Stimulated activated CD4-positive, alpha-beta T cell treated with anti-CD3 and anti-CD28 coated beads, Interleukin-4, amount 100 ng/mL, for 4 hours (primary cell): Measurements from ENCODE around the gene HLCS.

ENCODE experiments used
- DNase-seq, 2 experiments: peaks; one replicate each; pipeline ENCODE4 v3.0.0-alpha.2; 2020

The HLCS gene

DNA sequence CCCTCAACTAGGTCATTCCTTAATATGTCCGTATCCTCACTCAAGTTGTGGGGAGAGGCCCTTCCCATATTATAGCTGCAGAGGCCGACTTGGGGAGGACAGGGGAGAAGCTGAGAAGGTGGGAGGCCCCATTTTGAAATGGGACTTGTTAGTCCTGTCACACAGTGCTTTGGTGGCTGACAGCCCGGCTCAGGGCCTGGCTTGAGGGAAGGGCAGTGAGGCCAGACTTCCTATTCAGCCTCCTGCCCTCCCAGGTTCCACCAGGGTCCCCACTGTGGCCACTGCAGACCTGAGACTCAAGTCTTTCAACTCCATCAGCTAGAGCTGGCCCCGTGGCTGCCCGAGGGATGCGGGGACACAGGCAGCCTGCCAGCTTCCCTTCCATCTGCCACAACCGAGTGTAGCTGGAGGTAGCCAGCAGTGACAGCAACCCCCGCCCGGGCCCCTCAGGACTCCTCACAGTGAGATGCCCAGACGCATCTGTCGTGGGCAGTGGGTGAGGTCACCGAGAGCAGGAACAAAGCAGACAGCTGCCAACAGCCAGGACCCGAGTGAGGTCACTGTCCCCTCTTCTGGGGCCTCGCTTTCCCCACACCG lies 230.6 kb downstream of the HLCS start:
- DNase-seq, result no peak

DNA sequence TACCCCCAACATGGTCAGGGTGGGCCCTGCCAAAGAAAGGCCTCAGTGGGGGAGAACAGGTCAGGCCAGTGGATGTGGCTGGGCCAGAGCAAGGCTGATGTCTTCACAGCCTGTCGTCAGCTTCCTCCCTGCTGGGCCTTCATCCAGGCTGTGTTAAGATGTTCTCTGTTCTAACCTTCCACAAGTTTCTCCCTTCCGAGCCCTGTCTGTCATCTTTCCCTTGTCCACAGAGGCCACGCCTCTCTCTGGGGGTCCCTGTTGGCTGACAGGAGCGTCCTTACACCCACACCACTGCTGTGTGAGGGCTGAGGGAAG lies 231.3 kb downstream of the HLCS start:
- DNase-seq, result no peak

DNA sequence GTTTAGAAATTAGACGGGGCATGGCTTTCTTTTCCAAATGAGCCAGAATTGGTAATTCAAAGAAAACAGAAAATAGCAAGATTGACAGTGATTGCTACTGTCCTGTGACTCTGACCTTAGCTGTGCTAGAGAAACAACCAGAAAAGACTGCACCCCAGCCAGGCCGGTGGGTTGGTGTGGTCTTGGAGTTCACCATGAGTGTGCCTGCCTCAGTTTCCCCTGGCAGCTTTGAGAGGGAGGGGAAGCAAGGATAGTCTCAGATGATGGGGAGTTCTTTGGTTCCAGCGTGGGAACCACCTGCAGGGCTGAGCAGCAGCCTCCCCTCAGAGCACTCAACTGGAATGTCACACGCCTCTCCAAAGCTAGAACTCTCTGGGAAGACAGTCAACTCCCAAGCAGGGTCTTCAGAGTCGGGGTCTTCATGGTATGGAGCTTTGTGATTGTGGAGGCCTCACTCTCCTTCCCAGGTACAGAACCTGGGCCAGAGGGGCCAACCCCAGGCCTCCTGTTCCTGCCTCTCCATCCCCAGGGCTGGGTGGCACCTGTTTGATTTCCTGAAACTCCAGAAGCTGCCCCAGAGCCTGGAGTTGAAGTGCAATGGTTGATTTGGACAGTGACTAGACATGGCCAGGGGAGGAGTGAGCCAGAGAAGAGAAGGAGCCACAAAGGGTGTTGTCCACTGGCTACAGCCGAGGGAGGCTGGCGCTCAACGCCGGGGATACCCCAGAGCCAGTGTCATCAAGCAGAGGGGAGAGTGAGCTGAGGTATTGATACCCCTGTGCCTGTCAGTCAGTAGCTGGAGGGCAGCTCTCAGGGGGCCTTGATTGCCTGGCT lies 231.9 kb downstream of the HLCS start:
- DNase-seq, result no peak

DNA sequence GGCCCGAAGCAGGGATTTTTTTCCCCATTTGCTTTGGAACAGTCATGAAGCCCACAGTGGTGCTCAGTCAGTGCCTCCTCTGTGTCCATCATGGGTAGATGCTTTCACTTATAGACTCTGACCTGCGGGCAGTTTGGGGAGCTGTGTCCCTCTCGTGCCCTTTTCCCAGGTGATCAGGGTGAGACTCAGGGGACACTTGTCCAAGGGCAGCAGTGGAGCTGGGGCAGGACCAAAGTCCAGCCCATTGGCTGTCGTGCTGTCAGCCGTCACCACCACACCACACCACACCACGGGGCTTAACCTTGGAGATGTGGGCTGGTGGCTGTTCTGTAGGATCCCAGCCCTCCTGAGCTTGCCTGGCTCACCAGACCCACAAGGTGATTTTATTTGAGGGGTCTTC lies 232.6 kb downstream of the HLCS start:
- DNase-seq, result no peak

DNA sequence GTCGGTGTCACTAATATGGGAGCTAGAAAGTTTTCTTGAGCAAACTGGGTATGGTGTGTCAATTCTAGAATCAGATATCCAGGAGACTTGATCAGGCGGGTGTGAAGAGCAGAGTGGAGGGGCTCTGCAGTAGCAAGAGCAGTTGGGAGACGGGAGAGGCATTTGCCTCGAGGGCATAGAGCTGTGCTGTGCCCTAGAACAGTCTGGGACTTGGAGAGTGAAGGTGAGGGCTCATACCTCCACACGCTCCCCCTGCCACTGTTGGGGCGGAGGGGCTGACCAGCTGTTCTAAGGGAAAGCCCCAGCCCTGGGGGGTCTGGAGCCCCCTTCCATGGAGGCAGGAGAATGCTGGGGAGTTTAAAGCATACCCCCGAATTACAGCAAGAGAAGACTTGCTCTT lies 233.7 kb downstream of the HLCS start:
- DNase-seq, result no peak

DNA sequence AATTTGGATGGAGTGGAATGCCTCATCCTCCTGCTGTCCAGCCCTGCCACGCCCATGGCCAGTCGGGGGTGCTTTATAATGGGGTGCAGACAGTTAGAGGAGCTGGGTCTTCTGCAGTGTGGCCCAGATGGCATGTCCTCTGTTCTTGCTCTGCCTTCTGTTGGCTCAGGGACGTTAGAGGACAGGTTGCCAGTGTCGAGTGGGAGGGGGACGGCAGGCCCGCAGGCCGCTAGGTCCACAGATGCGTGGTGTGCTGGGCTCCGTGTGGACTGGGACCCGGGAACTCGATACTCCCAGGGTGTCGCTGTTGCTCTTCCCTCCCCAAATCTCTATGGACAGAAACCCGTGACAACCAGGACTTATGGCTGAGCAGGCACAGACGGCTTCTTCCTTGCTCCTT lies 234.3 kb downstream of the HLCS start:
- DNase-seq, result no peak

DNA sequence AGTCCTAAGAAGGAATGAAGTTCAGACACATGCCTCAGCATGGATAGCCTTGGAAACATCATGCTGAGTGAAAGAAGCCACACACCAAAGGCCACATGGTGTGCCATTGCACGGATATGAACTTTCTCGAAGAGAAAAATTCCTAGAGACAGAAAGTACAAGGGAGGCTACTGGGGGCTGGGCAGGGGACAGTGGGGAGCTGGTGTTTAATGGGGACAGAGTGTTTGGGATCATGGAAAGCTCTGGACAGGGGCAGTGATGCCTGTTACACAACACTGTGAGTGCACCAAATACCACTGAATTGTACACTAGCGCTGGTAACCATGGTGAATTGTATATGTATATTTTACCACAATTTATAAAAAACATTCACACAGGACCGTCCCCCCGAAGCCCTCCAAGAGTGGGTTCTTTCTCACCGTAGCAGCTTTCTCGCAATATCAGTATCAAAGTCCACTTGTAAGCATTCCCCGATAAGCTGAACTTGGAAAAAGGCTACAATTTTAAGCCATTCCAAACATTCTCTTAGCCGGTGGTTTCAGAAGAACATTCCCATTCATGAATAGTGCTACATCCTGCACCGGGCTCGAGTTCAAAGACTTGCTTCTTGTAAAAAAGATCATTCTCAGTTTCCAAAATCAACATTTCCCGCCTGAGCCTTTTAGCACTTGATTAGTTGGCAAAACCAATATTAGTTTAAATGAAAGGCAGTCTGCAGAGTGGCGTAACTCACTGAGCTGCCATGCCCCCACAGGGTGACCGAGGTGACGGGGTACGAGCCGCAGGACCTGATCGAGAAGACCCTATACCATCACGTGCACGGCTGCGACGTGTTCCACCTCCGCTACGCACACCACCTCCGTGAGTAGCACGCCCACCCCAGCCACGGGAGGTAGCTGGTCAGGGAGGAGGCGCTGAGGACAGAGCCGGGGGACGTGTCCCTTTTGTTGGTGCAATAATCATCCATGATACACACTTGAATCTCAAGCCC lies 235.9 kb downstream of the HLCS start:
- DNase-seq, result no peak

DNA sequence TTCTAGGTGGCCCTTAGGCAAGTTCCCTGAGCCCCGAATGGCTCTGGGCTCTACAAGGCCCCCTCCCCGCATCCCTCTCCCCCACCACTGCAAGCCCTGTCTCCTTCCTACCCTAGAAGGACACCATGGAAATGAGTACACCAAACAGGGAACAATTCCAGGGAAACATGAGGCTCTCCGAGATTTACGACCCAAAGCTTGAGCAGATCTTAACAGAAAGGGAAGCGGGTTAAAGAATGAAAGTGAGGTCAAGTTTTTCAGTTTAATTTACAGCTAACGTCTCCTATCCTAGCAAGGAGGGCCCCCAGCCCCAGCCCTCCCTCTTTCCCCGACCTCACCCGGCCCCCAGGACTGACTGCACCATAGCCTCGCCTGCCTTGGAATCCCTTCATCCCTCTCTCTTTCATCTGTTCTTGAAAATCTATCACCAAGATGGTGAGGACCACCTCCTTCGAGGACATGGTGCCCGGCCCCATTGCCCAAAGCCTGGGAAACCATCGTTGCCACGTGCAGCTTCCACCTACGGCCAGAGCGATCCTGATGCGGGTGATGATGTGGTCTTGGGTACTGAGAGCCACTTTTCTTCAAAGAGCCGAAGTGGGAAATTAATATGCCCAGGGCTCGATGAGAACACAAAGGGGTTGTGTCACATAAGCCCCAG lies 237.0 kb downstream of the HLCS start:
- DNase-seq, result no peak

DNA sequence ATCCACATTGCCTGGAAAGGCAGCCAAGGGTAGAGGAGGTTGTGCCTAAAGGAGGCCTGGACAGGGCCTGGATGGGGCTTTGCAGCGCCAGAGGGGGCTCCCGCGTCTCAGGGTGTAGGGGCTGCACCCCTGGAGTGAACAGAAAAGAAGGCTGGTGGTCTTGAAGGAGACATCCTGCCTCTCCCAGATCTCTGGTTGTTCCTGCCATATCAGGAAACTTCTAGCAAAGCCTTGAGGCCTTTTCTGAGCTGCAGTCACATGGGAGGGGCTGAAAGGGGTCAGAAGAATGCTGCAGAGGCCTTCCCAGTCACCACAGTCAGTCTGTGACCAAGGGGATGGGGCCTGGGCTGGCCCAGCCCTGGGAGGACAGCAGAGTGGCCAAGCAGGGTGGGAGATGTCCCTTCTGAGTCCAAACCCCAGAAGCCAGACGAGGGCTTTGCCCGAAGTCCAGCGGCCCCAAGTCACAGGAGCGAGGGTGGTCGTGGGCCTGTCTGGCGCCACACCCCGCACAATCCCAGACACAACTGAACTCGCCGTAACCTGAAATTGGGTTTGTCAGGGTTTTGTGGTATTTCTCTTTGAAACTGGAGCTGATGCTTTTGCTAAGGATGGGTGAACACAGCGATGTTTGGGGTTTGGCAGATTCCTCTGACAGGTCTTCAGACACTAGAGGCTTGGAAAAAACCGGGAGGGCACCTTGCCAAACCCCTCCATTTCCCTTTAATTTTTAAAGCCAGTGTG lies 237.9 kb downstream of the HLCS start:
- no peak for DNase-seq

DNA sequence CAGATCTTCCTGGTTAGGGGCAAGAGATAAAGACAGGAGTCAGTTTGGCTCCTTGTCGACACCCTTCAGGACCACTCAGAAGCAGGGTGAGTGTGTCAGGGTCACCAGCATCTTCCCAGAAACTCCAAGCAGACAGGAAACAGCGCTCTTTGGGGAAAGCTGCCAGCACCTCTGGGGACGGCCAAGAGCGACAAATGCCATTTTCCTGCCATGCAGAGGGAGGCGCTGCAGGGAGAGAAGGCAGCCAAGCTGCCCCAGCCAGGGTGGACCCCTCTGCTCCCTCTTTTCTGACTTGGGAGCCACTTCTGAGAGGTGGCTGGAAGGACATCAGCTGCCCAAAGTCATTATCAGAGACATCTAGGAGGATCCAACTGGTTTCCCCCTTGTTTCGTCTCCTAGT lies 238.6 kb downstream of the HLCS start:
- no peak for DNase-seq

DNA sequence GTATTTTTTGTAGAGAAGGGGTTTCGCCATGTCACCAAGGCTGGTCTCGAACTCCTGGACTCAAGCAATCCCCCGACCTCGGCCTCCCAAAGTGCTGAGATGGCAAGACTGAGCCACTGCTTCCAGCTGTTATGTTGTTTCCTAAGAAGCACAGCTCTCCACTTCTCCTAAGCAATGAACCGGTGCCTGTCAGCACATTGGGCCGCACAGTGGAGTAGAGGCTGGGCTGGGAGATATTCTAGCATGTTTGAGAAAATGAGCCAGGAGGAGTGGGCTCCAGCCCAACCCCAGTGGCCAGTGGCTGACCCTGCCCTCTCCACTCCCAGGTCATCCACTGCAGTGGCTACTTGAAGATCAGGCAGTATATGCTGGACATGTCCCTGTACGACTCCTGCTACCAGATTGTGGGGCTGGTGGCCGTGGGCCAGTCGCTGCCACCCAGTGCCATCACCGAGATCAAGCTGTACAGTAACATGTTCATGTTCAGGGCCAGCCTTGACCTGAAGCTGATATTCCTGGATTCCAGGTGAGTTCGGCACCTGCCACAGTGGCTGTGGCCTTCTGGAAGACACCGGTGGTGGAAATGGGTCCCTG lies 240.6 kb downstream of the HLCS start:
- no peak for DNase-seq

DNA sequence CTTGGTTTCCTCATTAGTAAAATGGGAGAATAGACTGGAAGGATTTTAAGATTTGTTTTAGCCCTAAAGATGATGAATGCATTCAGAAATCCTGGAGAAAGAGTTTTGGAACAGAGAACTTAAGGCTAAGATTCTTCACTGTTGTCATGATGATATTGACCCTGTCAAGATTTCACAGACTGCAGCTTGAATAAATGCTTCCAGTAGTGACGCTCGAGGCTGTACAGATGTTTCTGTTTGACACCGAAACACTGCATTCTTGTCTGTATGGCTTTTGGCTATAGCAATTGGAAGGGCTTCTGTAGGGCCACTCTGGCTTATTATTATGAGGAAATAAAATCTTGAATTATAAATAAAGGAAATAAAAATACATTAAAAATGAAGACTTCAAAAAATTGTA lies 241.8 kb downstream of the HLCS start:
- no peak for DNase-seq

DNA sequence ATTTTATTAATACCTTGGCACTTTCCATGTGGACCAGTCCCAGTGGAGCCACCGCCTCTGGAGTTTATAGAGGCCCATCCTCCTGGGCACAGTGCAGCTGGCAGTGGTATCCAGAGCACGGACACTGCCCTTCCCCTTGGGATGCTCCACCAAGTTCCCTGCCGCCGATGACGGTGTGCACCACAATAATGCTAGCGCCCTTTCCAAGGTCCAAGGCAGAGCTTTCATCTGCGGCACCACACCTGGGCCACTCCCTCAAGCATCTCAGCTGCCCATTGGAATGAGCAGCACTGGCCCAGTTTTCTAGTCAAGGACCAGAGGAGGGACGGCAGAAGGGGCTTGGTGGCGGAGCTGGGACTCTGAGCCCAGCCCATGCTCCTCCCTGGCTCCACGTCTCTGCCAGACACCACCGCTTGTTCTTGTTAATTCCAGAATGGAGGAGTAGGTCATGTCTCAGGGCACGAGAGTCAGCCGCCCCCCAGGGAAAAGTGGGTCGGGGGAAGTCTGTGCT lies 243.0 kb downstream of the HLCS start:
- DNase-seq, result no peak

DNA sequence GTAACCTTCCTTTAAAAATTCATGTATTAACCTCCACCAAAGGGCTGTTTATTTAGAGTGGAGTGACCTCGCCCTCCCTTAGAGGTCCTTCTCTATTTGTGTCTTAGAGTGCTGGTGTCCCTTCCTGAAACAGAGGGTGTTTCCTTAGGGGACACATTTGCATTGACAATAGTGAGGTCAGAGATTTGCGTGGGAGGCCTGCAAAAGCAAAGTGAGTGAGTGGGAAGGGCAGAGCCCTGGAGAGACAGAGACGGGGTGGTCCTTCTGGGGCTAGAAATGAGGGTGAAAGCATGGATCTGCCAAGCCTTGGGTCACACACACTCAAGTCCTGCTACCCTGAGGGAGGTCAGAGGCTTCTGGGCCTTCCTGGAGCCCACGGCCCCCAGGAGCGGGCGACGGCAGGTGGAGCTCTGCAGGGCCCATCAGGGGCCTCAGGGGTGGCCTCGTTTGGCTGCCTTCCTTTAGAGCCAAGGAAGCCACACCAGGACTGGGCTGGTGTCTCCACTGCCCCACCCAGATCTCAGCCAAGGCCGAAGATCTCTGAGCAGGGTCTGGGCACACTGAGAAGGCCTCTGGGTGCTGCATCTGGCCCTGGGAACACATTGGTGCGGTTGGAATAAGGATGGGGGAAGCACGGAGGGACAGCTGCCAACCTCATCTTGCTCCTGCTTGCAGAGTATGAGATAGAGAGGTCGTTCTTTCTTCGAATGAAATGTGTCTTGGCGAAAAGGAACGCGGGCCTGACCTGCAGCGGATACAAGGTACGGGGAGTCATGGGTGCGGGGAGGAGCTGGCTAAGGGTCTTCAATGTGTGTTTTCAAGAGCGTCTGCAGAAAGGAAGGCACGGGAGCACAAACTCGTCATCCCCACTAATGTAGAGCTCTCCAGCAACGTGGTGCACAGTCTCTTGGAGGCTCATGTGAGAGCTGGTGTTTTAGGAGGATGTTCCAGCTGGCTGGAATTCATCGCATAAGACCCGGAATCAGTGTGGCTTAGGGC lies 243.8 kb downstream of the HLCS start:
- no peak for DNase-seq

DNA sequence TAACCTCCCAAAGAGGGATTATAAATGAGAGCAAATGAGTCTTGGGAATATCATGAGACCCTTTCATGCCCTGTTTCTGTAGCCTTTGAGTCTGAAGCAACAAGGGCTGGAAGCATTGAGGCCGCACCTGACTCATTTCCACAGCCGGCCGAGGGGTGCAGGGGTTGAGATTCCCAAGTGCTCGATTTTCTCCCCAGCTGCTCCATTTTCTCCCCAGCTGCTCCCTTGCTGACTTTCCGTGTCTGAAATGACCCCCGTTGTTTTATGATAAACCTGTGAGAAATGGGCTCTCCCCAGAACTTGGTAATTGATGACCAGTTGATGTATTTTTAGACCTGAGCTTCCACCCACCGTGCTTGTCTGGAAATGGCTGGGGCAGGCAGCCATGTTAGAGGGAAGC lies 244.7 kb downstream of the HLCS start:
- no peak for DNase-seq

DNA sequence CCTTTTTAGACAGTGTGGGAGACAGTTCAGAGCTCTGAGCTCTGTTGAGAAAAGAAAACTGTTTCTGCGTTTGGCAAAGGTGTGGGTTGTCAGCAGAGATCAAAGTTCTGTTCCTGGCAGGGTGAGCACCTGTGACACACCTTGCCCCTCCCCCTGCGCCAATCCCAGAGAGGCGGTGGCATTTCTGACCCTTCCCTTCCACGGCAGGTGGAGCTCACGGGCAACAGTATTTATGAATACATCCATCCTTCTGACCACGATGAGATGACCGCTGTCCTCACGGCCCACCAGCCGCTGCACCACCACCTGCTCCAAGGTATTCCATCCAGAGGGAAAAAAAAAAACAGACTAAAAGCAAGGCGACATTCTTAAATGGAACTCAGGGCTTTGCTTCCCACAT lies 246.9 kb downstream of the HLCS start:
- DNase-seq, result no peak

DNA sequence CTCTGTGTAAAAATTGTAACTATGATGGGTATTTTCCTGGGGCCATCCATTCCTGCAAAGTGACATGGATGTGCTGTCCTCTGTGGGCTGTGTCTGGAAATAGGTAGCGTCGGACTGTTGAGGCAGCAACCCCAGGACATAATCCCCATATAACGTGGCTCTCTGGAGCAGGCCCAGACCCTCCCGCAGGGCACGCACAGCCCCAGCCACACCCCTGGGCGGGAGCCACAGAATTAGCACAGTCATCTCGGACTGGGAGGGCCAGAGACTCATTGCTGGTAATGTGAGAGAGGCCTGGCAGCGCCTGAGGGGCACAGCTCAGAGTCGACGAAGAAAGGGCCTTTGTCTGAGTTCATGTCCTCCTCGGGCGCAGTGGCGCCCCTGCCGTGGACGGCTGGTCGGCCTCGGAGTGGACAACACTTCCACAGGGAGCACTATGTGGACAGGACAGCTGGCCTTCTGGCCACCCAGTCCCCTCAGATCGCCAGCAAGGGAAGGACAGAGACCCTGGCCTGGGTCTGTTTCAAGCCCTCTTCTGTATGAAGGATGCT lies 247.4 kb downstream of the HLCS start:
- no peak for DNase-seq

DNA sequence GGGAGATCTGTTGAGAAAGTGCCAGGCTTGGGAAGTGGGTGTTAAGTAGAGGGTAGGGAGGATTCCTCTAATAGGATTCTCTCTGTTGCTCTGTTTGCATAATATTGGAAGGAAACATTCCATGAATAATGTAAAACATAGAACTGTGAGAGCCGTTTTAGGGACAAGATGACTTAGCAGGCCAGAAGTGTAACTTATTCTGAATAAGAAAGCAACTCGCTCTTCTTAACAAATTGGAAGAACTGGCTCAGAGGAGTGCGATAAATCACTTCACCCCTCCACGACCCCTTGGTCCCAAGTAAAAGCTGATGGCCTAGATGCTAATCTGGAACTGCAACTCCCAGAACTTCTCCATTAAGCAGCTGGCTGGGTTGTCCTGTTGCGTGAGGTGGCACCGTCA lies 248.5 kb downstream of the HLCS start:
- DNase-seq, result no peak

DNA sequence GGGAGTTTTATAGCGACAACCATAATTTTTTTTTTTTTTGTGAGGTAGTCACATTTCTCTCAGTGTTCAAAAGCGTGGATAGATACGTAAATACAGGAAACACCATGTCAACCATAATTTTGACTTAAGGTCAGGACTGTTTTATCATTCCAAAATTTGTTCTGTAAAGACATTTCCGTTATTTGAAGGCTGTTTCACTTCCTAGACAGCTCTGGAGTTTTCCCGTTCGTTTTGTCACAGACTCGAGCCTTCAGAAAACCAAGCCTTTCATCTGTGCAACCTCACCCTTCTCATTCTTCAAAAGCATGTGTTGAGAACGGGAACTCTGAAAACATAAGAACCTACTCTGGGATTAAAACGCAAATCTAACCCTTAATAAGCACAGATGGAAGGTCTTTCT lies 249.6 kb downstream of the HLCS start:
- DNase-seq, result no peak

DNA sequence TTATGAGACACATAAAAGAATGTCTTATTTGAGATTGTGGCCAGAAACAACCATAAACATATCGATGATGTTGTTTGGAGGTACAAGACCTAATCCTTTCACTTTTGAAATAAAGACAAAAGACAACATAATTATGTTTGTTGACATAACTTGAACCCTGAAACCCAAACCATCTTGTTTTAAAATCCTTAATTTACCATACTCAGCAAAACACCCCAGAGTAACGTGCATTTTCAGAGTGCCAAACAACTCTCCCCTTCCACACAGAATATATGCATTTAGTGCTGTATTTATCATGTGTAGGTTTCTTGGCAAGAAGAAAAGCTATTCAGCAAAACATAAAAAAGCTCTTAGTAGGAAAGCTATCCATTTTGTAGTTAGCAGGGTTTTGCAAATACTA lies 250.1 kb downstream of the HLCS start:
- no peak for DNase-seq
